H1 (cell line): ENCODE data around the gene STIM1. TPM values are rescaled to one million over a fixed set of nuclear protein-coding genes. Genes with fewer than 3 reads are reported as not detected.

Experiments
- CEBPB ChIP-seq: IDR thresholded peaks from 2 replicates; pipeline ENCODE4 v1.6.1; 2012; ENCODE audit warnings: low read depth, low read length
- POU5F1 ChIP-seq: IDR thresholded peaks from 2 replicates; pipeline ENCODE4 v1.6.1; 2011; ENCODE audit warnings: low read depth, mild to moderate bottlenecking, low read length, moderate library complexity
- SP4 ChIP-seq: IDR thresholded peaks from 2 replicates; pipeline ENCODE4 v1.6.1; 2012; ENCODE audit warnings: low read length, inconsistent platforms
- TCF12 ChIP-seq: IDR thresholded peaks from 2 replicates; pipeline ENCODE4 v1.6.1; 2011; ENCODE audit warnings: low read depth, mild to moderate bottlenecking, low read length
- polyA plus RNA-seq, 7 experiments: library from polyadenylated mRNA; depleted of rRNA in 3 of 7; stranded (reverse) in 5 of 7; unstranded in 2 of 7; fragments of >200 nt in 5 of 7; fragments of 200-250 nt in 2 of 7; gene quantifications; 1 replicate in 5 of 7; 2 replicates in 1 of 7; 4 replicates in 1 of 7; pipeline versions ENCODE4 v1.2.1 to v1.2.3, GENCODE V29; 2011 to 2013; ENCODE audit warnings: missing spikeins in 2 of 7, mixed read lengths in 2 of 7
- total RNA-seq: library from RNA; stranded (reverse); fragmentation: NEBNext Ultra II Directional; extraction: Animal tissue kit (Norgen Biotek cat#: 25700); gene quantifications from 2 replicates; pipeline ENCODE4 v1.2.1, GENCODE V29; 2021

Gene STIM1
- total and polyA plus RNA-seq, 2 of the 8 experiments (the other 6 are each of a cell fraction or from before 2014, with no cell fraction given): 11.1 to 12.2 TPM

- TF ChIP-seq TCF12: no peak
- no peak for TF ChIP-seq SP4
- TF ChIP-seq CEBPB: no peak
- no peak for TF ChIP-seq POU5F1
- TF ChIP-seq, all 59 proteins: peak for 0
These were observed 215.9 kb downstream of the STIM1 start (continued) for GRCh38 chr11:4071325-4071724.
